BE2C (cell line): ENCODE data around the gene KLHL18.
A peak's percentile ranks its signal among the peaks of the same experiment; 100 is the strongest.
"Not testable (repeated sequence)": the region's sequence is repeated elsewhere in the genome, so short reads cannot be mapped to it uniquely, and the experiment has no call there.

Experiments
- DNase-seq: peaks from one replicate; pipeline ENCODE4 v3.0.0-alpha.2; 2020
- H3K27me3 ChIP-seq: fragments of 250-450 bp; sonication (Bioruptor Pico); 2 replicates; pipeline ENCODE4 v1.5.1; 2020; ENCODE audit warnings: mild to moderate bottlenecking
- H3K36me3 ChIP-seq: fragments of 250-450 bp; sonication (Bioruptor Pico); 2 replicates; pipeline ENCODE4 v1.5.1; 2020; ENCODE audit warnings: mild to moderate bottlenecking
- H3K4me1 ChIP-seq: fragments of 250-450 bp; sonication (Bioruptor Pico); 2 replicates; pipeline ENCODE4 v1.5.1; 2020
- H3K4me3 ChIP-seq: 2 replicates; pipeline ENCODE4 v1.5.1; 2011; ENCODE audit warnings: low read depth, low read length
- H3K9me3 ChIP-seq: fragments of 250-450 bp; sonication (Bioruptor Pico); 2 replicates; pipeline ENCODE4 v1.5.1; 2020
- TF ChIP-seq, protein P1 (sequence below): IDR thresholded peaks from 2 replicates; pipeline ENCODE4 v1.5.1; 2012; ENCODE audit warnings: mild to moderate bottlenecking, low read depth, low read length

Gene KLHL18

GRCh38 chr3:47315069-47315647, 32.4 kb downstream of the KLHL18 start:
- no peaks in the 10 kb centered on the region for H3K9me3 ChIP-seq
- TF ChIP-seq, protein P1, sequence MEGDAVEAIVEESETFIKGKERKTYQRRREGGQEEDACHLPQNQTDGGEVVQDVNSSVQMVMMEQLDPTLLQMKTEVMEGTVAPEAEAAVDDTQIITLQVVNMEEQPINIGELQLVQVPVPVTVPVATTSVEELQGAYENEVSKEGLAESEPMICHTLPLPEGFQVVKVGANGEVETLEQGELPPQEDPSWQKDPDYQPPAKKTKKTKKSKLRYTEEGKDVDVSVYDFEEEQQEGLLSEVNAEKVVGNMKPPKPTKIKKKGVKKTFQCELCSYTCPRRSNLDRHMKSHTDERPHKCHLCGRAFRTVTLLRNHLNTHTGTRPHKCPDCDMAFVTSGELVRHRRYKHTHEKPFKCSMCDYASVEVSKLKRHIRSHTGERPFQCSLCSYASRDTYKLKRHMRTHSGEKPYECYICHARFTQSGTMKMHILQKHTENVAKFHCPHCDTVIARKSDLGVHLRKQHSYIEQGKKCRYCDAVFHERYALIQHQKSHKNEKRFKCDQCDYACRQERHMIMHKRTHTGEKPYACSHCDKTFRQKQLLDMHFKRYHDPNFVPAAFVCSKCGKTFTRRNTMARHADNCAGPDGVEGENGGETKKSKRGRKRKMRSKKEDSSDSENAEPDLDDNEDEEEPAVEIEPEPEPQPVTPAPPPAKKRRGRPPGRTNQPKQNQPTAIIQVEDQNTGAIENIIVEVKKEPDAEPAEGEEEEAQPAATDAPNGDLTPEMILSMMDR: no peak
- no peaks in the 10 kb centered on the region for H3K36me3 ChIP-seq
- H3K4me3 ChIP-seq: no peak overlapping the region
- H3K27me3 ChIP-seq: no peaks in the 10 kb centered on the region
- DNase-seq: no peak
- no peaks in the 10 kb centered on the region for H3K4me1 ChIP-seq

GRCh38 chr3:47316151-47316550, 33.4 kb downstream of the KLHL18 start:
- not testable (repeated sequence) for DNase-seq, H3K4me3 ChIP-seq, H3K4me1 ChIP-seq, H3K9me3 ChIP-seq, H3K27me3 ChIP-seq, H3K36me3 ChIP-seq

- H3K36me3 ChIP-seq: peaks cover 4% of the 10 kb centered on the region; the same call in 1 of the 2 replicates
- DNase-seq: no peak
- TF ChIP-seq, protein P1: no peak
- H3K27me3 ChIP-seq: no peaks in the 10 kb centered on the region
- no peaks in the 10 kb centered on the region for H3K9me3 ChIP-seq
- no peaks in the 10 kb centered on the region for H3K4me1 ChIP-seq
- H3K4me3 ChIP-seq: no peak overlapping the region
Measured at GRCh38 chr3:47318916-47319315, 36.2 kb downstream of the KLHL18 start.

DNA sequence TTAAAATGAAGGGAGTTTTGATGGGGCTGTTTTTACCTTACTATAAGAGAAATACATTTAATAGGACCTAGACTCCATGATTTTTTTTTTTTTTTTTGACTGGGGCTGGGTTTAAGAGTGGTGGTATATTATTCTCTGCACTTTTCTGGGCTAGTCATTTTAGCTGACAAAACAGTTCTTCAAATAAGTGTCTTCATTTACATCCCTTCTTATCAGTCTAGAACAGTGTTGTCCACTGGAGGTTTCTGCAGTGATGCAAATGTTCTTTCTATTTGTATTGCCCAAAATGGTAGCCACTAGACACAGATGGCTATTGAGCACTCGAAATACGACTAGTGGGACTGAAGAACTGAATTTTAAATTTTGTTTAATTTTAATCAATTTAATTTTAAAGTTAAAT, 37.2 kb downstream of the KLHL18 start:
- Histone ChIP-seq H3K36me3 (peaks cover 5% of the 10 kb centered on the region; the same call in 1 of the 2 replicates), H3K4me3 (no peak overlapping the region), H3K27me3 (no peaks in the 10 kb centered on the region), H3K4me1 (no peaks in the 10 kb centered on the region), H3K9me3 (no peaks in the 10 kb centered on the region)
- no peak for DNase-seq
- TF ChIP-seq, protein P1: no peak

- no peak overlapping the region for H3K4me3 ChIP-seq
- no peaks in the 10 kb centered on the region for H3K4me1 ChIP-seq
- H3K9me3 ChIP-seq: no peaks in the 10 kb centered on the region
- DNase-seq: no peak
- TF ChIP-seq, protein P1: no peak
- no peaks in the 10 kb centered on the region for H3K27me3 ChIP-seq
- H3K36me3 ChIP-seq: peaks cover 5% of the 10 kb centered on the region; the same call in 1 of the 2 replicates
Measured at GRCh38 chr3:47323431-47324277, 40.9 kb downstream of the KLHL18 start.

DNA sequence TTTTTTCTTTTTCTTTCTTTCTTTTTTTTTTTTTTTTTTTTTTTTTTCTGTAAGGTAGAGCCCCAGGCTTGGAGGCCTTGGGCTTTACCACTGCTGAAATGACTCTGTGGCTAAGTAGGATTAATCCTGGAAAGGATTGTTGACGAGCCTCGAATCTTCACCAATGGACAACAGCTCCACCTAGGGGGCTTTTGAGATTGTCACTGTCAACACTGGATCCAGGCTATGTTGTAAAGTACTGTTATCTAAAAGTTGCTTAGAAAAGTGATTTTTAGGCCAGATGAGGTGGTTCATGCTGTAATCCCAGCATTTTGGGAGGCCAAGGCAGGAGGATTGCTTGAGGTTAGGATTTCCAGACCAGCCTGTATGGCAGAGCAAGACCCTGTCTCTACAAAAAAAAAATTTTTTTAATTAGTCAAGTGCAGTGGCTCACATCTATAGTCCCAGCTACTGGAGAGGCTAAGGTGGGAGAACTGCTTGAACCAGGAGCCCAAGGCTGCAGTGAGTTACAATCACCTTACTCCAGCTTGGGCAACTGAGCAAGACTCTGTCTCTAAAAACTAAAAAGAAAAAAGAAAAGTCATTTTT, 41.6 kb downstream of the KLHL18 start:
- Histone ChIP-seq H3K4me3 (no peak overlapping the region), H3K9me3 (no peaks in the 10 kb centered on the region), H3K4me1 (no peaks in the 10 kb centered on the region), H3K36me3 (peaks cover 5% of the 10 kb centered on the region; the same call in 1 of the 2 replicates), H3K27me3 (no peaks in the 10 kb centered on the region)
- DNase-seq: peak; percentile 51
- TF ChIP-seq, protein P1: peak; percentile 67
